Measurements from ENCODE around the gene NLGN1.

The NLGN1 gene

GRCh38 chr3:173823911-173824460 is 426.4 kb downstream of the NLGN1 start:
- no peaks in the 10 kb centered on the region for H3K27me3 ChIP-seq (replicated peaks)
- in situ Hi-C loops (cut with HindIII; ENCODE audit: low pct_ligation_motif_present, low sequenced_read_pairs): no loop called here
- no peaks in the 10 kb centered on the region for H3K36me3 ChIP-seq (replicated peaks)
- H3K4me3 ChIP-seq (ENCODE audit: low read depth, low read length): no peak overlapping the region
- H3K27ac ChIP-seq: no peak overlapping the region
- no peak for DNase-seq
- TF ChIP-seq, protein P1, sequence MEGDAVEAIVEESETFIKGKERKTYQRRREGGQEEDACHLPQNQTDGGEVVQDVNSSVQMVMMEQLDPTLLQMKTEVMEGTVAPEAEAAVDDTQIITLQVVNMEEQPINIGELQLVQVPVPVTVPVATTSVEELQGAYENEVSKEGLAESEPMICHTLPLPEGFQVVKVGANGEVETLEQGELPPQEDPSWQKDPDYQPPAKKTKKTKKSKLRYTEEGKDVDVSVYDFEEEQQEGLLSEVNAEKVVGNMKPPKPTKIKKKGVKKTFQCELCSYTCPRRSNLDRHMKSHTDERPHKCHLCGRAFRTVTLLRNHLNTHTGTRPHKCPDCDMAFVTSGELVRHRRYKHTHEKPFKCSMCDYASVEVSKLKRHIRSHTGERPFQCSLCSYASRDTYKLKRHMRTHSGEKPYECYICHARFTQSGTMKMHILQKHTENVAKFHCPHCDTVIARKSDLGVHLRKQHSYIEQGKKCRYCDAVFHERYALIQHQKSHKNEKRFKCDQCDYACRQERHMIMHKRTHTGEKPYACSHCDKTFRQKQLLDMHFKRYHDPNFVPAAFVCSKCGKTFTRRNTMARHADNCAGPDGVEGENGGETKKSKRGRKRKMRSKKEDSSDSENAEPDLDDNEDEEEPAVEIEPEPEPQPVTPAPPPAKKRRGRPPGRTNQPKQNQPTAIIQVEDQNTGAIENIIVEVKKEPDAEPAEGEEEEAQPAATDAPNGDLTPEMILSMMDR (IDR thresholded peaks at IDR 0.05; ENCODE audit: low read depth, low read length, missing control alignments): no peak

DNA sequence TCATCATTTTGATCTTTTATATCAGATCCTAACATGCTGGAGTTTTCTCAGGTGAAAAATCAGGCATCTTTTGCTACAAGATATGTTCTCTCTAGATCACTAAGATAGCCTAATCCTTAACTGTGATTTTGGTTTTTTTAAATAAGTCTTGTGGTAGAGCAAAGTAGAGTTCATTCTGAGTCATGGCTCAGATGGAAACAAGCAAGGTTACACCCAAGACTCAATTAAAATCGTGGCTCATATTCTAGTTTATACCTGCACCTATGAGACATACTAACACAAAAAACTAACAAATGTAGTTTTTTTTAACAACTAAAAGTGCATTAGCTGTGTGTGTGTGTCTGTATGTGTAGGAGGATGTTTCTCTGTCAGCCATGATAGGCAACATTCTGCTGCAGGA is 428.2 kb downstream of the NLGN1 start:
- in situ Hi-C loops (cut with HindIII; ENCODE audit: low pct_ligation_motif_present, low sequenced_read_pairs): no loop called here
- no peak for DNase-seq
- H3K27me3 ChIP-seq (replicated peaks): no peaks in the 10 kb centered on the region

GRCh38 chr3:173826416-173826815 is 428.9 kb downstream of the NLGN1 start:
- H3K27ac ChIP-seq: no peak overlapping the region
- no peaks in the 10 kb centered on the region for H3K36me3 ChIP-seq (replicated peaks)
- TF ChIP-seq, protein P1 (IDR thresholded peaks at IDR 0.05; ENCODE audit: low read depth, low read length, missing control alignments): no peak
- in situ Hi-C loops (cut with HindIII; ENCODE audit: low pct_ligation_motif_present, low sequenced_read_pairs): no loop called here
- no peaks in the 10 kb centered on the region for H3K27me3 ChIP-seq (replicated peaks)
- no peak for DNase-seq
- no peak overlapping the region for H3K4me3 ChIP-seq (ENCODE audit: low read depth, low read length)

More for the DNA sequence above, 428.2 kb downstream of the NLGN1 start:
- TF ChIP-seq, protein P1 (IDR thresholded peaks at IDR 0.05; ENCODE audit: low read depth, low read length, missing control alignments): no peak
- Histone ChIP-seq H3K27ac (no peak overlapping the region), H3K4me3 (ENCODE audit: low read depth, low read length) (no peak overlapping the region), H3K36me3 (replicated peaks) (no peaks in the 10 kb centered on the region)

DNA sequence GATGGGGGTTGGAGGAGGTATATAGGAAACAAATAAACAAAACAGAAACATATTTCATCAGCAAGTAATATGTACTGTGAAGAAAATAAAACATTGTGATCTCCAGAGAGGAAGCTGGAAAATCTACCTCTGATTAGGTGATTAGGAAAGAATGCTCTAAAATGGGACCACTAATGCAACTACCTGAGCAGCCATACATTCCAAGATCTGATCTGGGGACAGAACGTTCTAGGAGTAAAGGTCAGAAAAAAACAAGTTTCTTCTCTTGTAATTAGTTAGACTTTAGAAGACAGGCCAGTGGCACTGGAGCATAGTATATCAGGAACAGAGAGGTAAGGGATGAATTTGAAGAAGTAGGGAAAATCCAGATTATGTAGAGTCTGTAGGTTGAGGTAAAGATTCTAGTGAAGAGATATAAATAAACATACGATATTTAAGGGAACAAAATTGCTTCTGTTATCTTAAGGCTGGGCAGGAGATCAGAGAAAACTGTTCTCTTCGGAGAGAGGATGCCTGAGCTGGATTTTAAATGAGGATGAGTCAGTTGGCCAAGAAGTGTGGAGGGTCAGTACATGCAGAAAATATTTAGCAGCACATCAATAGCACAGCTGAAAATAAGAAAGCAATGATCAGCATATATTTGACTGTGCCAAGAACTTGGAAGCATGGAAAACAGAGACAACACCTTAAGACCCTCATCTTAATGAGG is 429.5 kb downstream of the NLGN1 start:
- TF ChIP-seq, protein P1 (IDR thresholded peaks at IDR 0.05; ENCODE audit: low read depth, low read length, missing control alignments): no peak
- no peak overlapping the region for H3K27ac ChIP-seq
- H3K4me3 ChIP-seq (ENCODE audit: low read depth, low read length): no peak overlapping the region
- H3K27me3 ChIP-seq (replicated peaks): no peaks in the 10 kb centered on the region
- DNase-seq: peak; percentile 38
- no peaks in the 10 kb centered on the region for H3K36me3 ChIP-seq (replicated peaks)
- in situ Hi-C loops (cut with HindIII; ENCODE audit: low pct_ligation_motif_present, low sequenced_read_pairs): no loop called here

DNA sequence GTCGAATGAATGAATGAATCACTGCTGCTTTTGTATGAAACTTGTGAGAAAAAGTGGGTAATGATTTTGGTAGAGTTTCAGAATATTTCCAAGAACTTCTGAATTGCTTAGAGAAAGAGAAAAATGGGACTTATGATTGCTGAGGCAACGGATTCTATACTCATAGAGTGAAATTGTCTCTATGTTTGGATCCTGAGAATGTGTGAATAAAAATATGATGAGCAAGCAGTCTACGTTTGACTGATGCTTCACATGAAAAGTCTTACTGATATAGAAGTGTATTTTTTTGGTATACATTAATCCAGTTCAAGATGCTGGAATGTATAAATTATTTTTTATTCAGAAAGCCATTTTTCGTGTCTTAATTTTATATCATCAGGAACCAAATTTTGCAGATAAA is 441.1 kb downstream of the NLGN1 start:
- DNase-seq: no peak
- no peak overlapping the region for H3K4me3 ChIP-seq (ENCODE audit: low read depth, low read length)
- H3K27me3 ChIP-seq (replicated peaks): no peaks in the 10 kb centered on the region
- no peak overlapping the region for H3K27ac ChIP-seq
- in situ Hi-C loops (cut with HindIII; ENCODE audit: low pct_ligation_motif_present, low sequenced_read_pairs): no loop called here
- TF ChIP-seq, protein P1 (IDR thresholded peaks at IDR 0.05; ENCODE audit: low read depth, low read length, missing control alignments): no peak
- no peaks in the 10 kb centered on the region for H3K36me3 ChIP-seq (replicated peaks)

Data from brain microvascular endothelial cell (primary cell).